HUES48 (cell line): ENCODE results near the gene ATP10A.

Experiments used
- H3K27ac ChIP-seq: one replicate; pipeline ENCODE4 v1.7.0; 2013; ENCODE audit warnings: low read depth, low read length, inconsistent platforms
- H3K27me3 ChIP-seq: 2 replicates; pipeline ENCODE4 v1.6.1; 2013; ENCODE audit warnings: mild to moderate bottlenecking, low read length; ENCODE audit not compliant: control insufficient read depth, insufficient read depth
- H3K36me3 ChIP-seq: 2 replicates; pipeline ENCODE4 v1.6.1; 2013; ENCODE audit warnings: low read length; ENCODE audit not compliant: control insufficient read depth, insufficient read depth
- H3K4me1 ChIP-seq: 2 replicates; pipeline ENCODE4 v1.6.1; 2013; ENCODE audit warnings: mild to moderate bottlenecking, low read length; ENCODE audit not compliant: control insufficient read depth, insufficient read depth
- H3K4me3 ChIP-seq: 2 replicates; pipeline ENCODE4 v1.5.1; 2013; ENCODE audit warnings: mild to moderate bottlenecking, low read depth, low read length
- H3K9ac ChIP-seq: 2 replicates; pipeline ENCODE4 v1.6.1; 2013; ENCODE audit warnings: mild to moderate bottlenecking, low read depth, low read length, moderate library complexity
- H3K9me3 ChIP-seq: 2 replicates; pipeline ENCODE4 v1.6.1; 2013; ENCODE audit warnings: low read length; ENCODE audit not compliant: control insufficient read depth, insufficient read depth

Gene ATP10A

DNA sequence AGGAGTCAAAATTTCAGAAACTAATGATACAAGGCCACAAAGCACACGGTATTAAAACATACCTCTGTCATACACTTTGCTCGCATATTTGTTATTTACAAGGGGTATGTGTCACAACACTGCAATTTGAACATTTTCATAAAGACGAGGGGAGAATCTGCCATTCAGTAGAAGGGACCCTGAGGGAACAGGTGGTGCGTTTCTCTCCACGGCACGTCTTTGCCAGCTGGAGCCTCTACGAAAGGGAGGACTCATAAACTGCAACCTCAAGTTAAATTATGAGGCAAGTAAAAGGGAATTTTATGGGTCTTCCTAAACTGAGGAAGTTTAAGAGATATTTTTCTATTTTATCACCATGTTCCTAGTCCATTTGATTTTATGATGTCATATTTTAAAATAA is 19.1 kb downstream of the ATP10A start:
- Histone ChIP-seq H3K9me3 (no peaks in the 10 kb centered on the region), H3K4me1 (peaks cover 12% of the 10 kb centered on the region), H3K9ac (no peak overlapping the region)

DNA sequence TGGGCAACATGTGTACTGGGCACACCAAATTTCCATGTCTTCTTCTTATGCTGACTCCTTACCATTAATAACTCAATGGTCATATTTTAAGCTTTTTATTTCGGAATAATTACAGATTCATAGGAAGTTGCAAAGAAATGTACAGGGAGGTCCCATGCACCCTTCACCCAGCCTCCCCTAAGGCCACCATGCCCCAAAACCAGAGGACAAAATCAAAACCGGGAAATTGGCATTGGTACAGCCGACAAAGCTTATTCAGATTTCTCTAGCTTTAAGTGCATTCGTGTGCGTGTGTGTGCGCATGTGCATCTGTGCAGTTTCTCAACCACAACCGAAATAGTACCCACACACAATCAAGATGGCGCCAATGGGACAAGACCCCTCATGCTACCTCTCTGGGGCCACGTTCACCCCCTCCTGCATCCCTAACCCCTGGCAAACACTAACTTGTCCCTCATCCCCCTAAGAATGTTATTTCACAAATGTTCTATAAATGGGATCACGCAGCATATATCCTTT is 23.4 kb downstream of the ATP10A start:
- Histone ChIP-seq H3K4me1 (no peaks in the 10 kb centered on the region), H3K36me3 (no peaks in the 10 kb centered on the region), H3K4me3 (no peak overlapping the region), H3K9ac (no peak overlapping the region), H3K27ac (no peak overlapping the region), H3K9me3 (no peaks in the 10 kb centered on the region), H3K27me3 (no peaks in the 10 kb centered on the region)

More for the DNA sequence above, 19.1 kb downstream of the ATP10A start:
- no peaks in the 10 kb centered on the region for H3K27me3 ChIP-seq
- H3K4me3 ChIP-seq = no peak overlapping the region
- H3K27ac ChIP-seq = no peak overlapping the region
- H3K36me3 ChIP-seq = no peaks in the 10 kb centered on the region

DNA sequence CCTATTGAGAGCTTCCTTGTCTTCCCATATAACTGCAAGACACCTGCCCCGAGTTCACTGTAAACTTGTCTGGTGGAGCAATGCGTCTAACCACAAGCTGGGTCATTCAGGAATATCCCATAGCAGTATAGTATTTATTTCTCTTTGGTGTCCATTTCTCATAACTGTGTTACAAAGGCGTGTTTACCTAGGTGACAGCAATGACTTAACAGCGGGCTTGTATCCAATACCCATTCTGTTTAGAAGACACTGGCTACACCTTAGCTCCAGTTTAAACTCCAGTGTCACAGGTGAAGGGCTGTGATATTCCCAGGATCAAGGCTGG is 24.3 kb downstream of the ATP10A start:
- no peaks in the 10 kb centered on the region for H3K9me3 ChIP-seq
- H3K36me3 ChIP-seq = no peaks in the 10 kb centered on the region
- no peak overlapping the region for H3K9ac ChIP-seq
- no peaks in the 10 kb centered on the region for H3K27me3 ChIP-seq
- no peak overlapping the region for H3K27ac ChIP-seq
- no peak overlapping the region for H3K4me3 ChIP-seq
- H3K4me1 ChIP-seq = no peaks in the 10 kb centered on the region

DNA sequence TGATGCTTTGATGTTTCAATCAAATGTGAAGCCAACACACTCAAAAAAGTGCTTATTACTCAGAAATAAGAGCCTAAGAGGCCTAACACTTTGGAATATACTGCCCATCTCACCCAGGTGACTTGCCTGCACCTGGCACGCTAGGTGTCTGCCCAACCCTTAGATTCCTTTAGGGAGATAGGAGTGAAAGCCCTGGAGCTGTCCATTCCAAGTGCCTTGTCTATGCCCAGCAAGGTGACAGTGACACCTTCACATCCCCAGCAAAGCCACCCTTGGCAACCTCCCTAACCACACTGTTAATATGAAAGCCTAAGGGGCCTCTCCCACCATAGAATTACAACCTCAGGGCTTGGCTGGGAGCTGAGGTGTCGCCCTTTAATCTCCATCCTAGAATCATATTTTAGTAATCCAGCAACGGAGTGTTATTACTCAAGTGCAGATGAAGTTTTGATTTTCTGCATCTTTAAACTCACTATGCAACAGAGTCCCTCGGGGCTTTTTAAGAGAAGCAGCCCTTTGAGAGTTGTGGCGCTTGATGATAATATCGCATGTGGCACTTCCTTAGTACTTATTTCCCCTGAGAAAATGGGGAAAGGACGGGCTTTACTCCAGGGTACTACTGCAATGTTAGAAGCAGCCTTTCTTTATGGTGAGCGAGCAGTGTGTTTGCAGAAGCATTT is 24.8 kb downstream of the ATP10A start:
- H3K4me1 ChIP-seq = no peaks in the 10 kb centered on the region
- H3K4me3 ChIP-seq = no peak overlapping the region
- H3K36me3 ChIP-seq = no peaks in the 10 kb centered on the region
- no peak overlapping the region for H3K9ac ChIP-seq
- no peak overlapping the region for H3K27ac ChIP-seq
- H3K27me3 ChIP-seq = no peaks in the 10 kb centered on the region
- no peaks in the 10 kb centered on the region for H3K9me3 ChIP-seq

DNA sequence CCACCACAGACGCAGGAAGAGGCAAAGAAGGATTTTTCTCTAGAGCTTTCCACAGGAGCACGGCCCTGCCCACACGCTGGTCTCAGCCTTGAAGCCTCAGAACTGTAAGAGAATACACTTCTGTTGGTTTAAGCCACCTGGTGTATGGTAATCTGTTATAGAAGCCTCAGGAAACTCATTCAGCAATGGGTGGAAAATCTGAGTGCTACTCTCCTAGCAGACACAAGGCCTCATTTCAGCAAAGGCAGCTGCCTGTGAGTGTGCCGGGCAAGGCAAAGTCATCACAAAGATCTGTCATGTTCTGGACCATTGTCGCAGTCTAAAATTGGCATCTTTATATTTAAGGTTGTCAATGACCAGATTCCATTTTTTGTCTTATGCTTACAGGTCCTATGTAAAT is 31.0 kb downstream of the ATP10A start:
- Histone ChIP-seq H3K27ac (no peak overlapping the region), H3K9ac (no peak overlapping the region), H3K27me3 (no peaks in the 10 kb centered on the region), H3K4me1 (no peaks in the 10 kb centered on the region; the same call in 1 of the 2 replicates), H3K4me3 (no peak overlapping the region), H3K9me3 (no peaks in the 10 kb centered on the region), H3K36me3 (no peaks in the 10 kb centered on the region)

DNA sequence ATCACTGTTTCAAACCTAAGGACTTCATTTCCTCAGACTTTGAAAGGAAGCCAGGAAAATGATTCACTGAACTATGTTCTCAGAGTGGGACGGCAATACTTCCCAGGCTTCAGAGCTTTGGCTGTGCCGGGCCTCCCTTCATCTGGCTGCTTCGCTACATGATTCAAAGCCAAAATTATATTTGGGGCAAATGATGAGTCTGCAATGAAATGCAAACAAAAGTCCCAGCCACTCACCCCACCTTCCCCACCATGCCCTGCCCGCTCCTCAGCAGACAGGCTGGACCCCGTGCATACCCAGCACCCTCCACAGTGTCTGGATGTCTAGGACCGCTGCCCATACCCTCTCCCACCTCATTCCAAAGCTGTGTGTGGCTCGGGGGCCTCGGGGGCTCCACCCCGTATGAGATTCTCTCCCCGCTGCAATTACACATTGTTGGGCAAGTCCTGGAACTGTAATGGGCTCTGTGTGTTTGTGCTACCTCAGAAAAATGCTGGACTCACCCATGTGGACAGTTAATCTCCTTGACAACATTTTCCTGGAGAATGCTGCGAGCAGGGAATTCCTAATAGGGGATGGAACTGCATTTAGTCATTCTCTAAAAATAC is 32.2 kb downstream of the ATP10A start:
- no peak overlapping the region for H3K9ac ChIP-seq
- no peaks in the 10 kb centered on the region for H3K9me3 ChIP-seq
- no peak overlapping the region for H3K27ac ChIP-seq
- H3K27me3 ChIP-seq = no peaks in the 10 kb centered on the region
- H3K36me3 ChIP-seq = no peaks in the 10 kb centered on the region
- H3K4me3 ChIP-seq = no peak overlapping the region
- H3K4me1 ChIP-seq = no peaks in the 10 kb centered on the region; the same call in 1 of the 2 replicates

DNA sequence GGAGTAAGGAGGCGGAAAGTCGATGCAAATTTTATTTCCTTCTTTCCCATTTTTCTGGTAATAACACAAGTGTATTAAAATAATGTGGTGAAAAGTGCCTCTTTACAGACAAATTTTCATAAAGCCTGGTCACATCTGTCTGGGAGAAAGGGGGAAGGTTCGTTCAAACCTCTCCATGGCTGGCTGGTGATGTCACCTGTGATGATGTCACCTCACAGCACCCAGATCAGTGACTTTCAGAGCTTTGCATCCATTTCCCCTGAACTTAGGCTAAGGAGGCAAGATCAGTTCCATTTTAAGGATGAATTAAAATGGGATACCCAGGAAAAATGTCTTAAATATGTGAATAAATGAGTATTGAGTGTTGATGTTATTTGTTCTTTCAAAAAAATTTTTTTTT is 34.1 kb downstream of the ATP10A start:
- Histone ChIP-seq H3K27me3 (no peaks in the 10 kb centered on the region), H3K36me3 (no peaks in the 10 kb centered on the region), H3K4me3 (no peak overlapping the region), H3K4me1 (no peaks in the 10 kb centered on the region; the same call in 1 of the 2 replicates), H3K9me3 (no peaks in the 10 kb centered on the region), H3K9ac (no peak overlapping the region), H3K27ac (no peak overlapping the region)

DNA sequence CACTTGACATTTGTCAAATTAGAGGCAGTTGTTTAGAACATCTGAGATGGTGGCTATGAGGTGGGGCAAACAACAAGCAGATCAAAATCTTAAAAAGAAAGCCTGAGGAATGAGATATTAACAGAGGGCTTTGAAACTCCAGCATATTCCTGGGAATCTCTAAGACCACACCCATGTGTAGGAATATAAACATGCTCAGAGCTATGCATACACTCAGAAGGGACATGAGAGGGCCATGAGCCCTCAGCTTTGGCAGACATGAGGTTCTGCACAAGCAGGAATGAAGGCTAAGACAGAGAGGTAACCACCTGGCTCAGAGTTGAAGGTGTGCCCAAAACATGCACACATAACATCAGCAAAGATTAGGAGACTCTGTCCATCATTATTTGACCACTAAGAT is 37.9 kb downstream of the ATP10A start:
- no peak overlapping the region for H3K9ac ChIP-seq
- no peak overlapping the region for H3K4me3 ChIP-seq
- no peaks in the 10 kb centered on the region for H3K27me3 ChIP-seq
- no peaks in the 10 kb centered on the region for H3K36me3 ChIP-seq
- no peak overlapping the region for H3K27ac ChIP-seq
- H3K4me1 ChIP-seq = no peaks in the 10 kb centered on the region; the same call in 1 of the 2 replicates
- no peaks in the 10 kb centered on the region for H3K9me3 ChIP-seq

DNA sequence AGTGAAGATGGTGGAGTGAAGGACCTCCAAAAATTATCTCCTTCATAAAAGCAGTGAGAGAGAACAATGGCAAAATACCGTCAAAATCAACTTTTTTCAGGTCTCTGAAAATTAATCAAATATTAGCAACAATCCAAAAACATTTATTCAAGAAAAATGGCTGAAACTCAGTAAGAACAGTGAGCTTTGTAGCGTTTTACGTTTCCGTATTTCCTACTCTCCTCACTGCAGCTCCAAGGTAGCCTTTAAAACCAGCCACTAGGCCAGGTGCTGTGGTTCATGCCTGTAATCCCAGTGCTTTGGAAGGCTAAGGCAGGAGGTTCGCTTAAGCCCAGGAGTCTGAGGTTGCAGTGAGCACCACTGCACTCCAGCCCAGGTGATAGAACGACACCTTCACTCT is 38.5 kb downstream of the ATP10A start:
- Histone ChIP-seq H3K9me3 (no peaks in the 10 kb centered on the region), H3K36me3 (no peaks in the 10 kb centered on the region), H3K27ac (no peak overlapping the region), H3K27me3 (no peaks in the 10 kb centered on the region), H3K9ac (no peak overlapping the region), H3K4me1 (no peaks in the 10 kb centered on the region; the same call in 1 of the 2 replicates), H3K4me3 (no peak overlapping the region)

DNA sequence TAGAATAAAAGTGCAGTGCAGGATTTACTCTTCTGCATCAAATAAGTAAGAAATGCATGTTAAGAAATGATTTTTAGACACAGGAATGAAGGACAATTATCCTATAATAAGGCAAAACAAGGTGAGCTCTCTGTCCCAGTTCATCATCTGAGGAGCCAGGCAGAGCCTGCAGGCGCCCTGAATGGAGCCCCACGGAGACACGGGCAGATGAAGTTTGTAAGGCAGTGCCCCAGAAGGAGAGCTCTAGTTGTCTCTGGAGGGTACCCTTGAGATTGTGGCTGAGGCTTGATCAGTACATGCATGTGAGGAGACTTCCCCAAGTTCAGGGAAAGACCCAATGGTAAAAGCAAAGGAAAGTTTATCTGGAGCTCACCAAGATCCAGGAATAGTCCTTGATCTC is 50.3 kb downstream of the ATP10A start:
- no peak overlapping the region for H3K27ac ChIP-seq
- H3K4me1 ChIP-seq = peaks cover 9% of the 10 kb centered on the region
- no peaks in the 10 kb centered on the region for H3K9me3 ChIP-seq

DNA sequence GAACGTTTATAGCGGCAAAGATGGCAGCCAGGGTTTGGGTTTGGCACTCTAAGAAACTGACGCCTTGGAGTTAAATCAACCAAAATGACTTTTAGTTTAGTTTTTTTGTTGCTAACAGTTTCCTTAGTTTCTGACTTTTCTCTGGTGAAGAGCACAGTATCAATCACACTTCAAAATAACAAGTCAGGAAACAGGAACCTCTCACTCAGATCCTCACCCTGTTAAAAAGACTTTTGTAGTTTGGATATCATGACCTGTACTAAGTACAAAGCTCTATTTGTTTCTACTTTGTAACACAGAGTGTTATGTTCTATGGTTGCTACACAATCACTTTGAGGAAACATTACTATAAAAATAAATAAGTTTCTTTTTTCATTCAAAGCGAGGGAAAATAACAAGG is 51.1 kb downstream of the ATP10A start:
- Histone ChIP-seq H3K4me3 (no peak overlapping the region), H3K9me3 (no peaks in the 10 kb centered on the region), H3K9ac (no peak overlapping the region), H3K36me3 (no peaks in the 10 kb centered on the region), H3K27ac (no peak overlapping the region), H3K27me3 (no peaks in the 10 kb centered on the region), H3K4me1 (peaks cover 9% of the 10 kb centered on the region)

More for the DNA sequence above, 50.3 kb downstream of the ATP10A start:
- Histone ChIP-seq H3K4me3 (no peak overlapping the region), H3K36me3 (no peaks in the 10 kb centered on the region), H3K27me3 (no peaks in the 10 kb centered on the region), H3K9ac (no peak overlapping the region)
